WTC11 (cell line): Measurements from ENCODE around the gene GPR155.

Experiments
- CREM ChIP-seq: sonication (generic); formaldehyde crosslinking; IDR thresholded peaks from 2 replicates; pipeline ENCODE4 v1.8.1; 2022; ENCODE audit warnings: mild to moderate bottlenecking, missing genetic modification reagents, moderate library complexity
- CTCF ChIP-seq: fragments of 200-600 bp; IDR thresholded peaks from 2 replicates; pipeline ENCODE4 v1.8.0; 2022; ENCODE audit warnings: antibody characterized with exemption
- ELF4 ChIP-seq: sonication (generic); formaldehyde crosslinking; IDR thresholded peaks from 2 replicates; pipeline ENCODE4 v1.8.1; 2022; ENCODE audit warnings: low read depth, mild to moderate bottlenecking, moderate library complexity, missing genetic modification reagents
- IRF2 ChIP-seq: sonication (generic); formaldehyde crosslinking; IDR thresholded peaks from 2 replicates; pipeline ENCODE4 v1.8.0; 2022; ENCODE audit warnings: low read depth, missing genetic modification reagents, borderline replicate concordance
- SMAD3 ChIP-seq: sonication (generic); formaldehyde crosslinking; IDR thresholded peaks from 2 replicates; pipeline ENCODE4 v1.8.0; 2022; ENCODE audit warnings: missing genetic modification reagents, mild to moderate bottlenecking, borderline replicate concordance
- SP1 ChIP-seq: sonication (generic); formaldehyde crosslinking; conservative IDR thresholded peaks from 2 replicates; pipeline ENCODE4 v1.8.1; 2022; ENCODE audit warnings: missing genetic modification reagents
- ZNF512 ChIP-seq: sonication (generic); formaldehyde crosslinking; IDR thresholded peaks from 2 replicates; pipeline ENCODE4 v1.8.1; 2022; ENCODE audit warnings: missing genetic modification reagents, borderline replicate concordance
- TF ChIP-seq, protein P1 (sequence below): sonication (generic); formaldehyde crosslinking; IDR thresholded peaks from 2 replicates; pipeline ENCODE4 v1.8.0; 2023; ENCODE audit warnings: missing genetic modification reagents
- TF ChIP-seq, protein P2 (sequence below): sonication (generic); formaldehyde crosslinking; IDR thresholded peaks from 2 replicates; pipeline ENCODE4 v1.8.0; 2022; ENCODE audit warnings: mild to moderate bottlenecking, missing genetic modification reagents
- TF ChIP-seq, protein P3 (sequence below): sonication (generic); formaldehyde crosslinking; IDR thresholded peaks from 2 replicates; pipeline ENCODE4 v1.8.1; 2023; ENCODE audit warnings: mild to moderate bottlenecking, missing genetic modification reagents
- TF ChIP-seq, protein P4 (sequence below): sonication (generic); formaldehyde crosslinking; IDR thresholded peaks from 2 replicates; pipeline ENCODE4 v1.8.0; 2022; ENCODE audit warnings: mild to moderate bottlenecking, missing genetic modification reagents

- no peak for TF ChIP-seq CTCF
- no peak for TF ChIP-seq SMAD3
- TF ChIP-seq, protein P1, sequence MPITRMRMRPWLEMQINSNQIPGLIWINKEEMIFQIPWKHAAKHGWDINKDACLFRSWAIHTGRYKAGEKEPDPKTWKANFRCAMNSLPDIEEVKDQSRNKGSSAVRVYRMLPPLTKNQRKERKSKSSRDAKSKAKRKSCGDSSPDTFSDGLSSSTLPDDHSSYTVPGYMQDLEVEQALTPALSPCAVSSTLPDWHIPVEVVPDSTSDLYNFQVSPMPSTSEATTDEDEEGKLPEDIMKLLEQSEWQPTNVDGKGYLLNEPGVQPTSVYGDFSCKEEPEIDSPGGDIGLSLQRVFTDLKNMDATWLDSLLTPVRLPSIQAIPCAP (CRISPR knock-in tag): no peak
- TF ChIP-seq, protein P2, sequence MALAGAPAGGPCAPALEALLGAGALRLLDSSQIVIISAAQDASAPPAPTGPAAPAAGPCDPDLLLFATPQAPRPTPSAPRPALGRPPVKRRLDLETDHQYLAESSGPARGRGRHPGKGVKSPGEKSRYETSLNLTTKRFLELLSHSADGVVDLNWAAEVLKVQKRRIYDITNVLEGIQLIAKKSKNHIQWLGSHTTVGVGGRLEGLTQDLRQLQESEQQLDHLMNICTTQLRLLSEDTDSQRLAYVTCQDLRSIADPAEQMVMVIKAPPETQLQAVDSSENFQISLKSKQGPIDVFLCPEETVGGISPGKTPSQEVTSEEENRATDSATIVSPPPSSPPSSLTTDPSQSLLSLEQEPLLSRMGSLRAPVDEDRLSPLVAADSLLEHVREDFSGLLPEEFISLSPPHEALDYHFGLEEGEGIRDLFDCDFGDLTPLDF (CRISPR knock-in tag): no peak
- TF ChIP-seq, protein P3, sequence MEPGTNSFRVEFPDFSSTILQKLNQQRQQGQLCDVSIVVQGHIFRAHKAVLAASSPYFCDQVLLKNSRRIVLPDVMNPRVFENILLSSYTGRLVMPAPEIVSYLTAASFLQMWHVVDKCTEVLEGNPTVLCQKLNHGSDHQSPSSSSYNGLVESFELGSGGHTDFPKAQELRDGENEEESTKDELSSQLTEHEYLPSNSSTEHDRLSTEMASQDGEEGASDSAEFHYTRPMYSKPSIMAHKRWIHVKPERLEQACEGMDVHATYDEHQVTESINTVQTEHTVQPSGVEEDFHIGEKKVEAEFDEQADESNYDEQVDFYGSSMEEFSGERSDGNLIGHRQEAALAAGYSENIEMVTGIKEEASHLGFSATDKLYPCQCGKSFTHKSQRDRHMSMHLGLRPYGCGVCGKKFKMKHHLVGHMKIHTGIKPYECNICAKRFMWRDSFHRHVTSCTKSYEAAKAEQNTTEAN (CRISPR knock-in tag): no peak
- no peak for TF ChIP-seq ZNF512 (CRISPR knock-in tag)
- TF ChIP-seq ELF4: no peak
- TF ChIP-seq, protein P4, sequence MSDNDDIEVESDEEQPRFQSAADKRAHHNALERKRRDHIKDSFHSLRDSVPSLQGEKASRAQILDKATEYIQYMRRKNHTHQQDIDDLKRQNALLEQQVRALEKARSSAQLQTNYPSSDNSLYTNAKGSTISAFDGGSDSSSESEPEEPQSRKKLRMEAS (CRISPR knock-in tag): no peak
- no peak for TF ChIP-seq IRF2 (CRISPR knock-in tag)
- TF ChIP-seq CREM (CRISPR knock-in tag): no peak
- no peak for TF ChIP-seq SP1
Measured at GRCh38 chr2:174527101-174527721, 40.4 kb upstream of the GPR155 start.
